Vagina (tissue), 2 donors: ENCODE data around the gene TANGO2.

Experiments used
- POLR2A ChIP-seq, 2 donors: fragments of 450-650 bp; IDR thresholded peaks; one replicate each; pipeline ENCODE4 v1.6.1; 2017; ENCODE audit warnings: antibody characterized with exemption in 2 of 2, mild to moderate bottlenecking in 2 of 2, moderate library complexity in 2 of 2
- TF ChIP-seq, protein P1 (sequence below), 3 experiments: fragments of 450-650 bp in 2 of 3; fragments of 200-600 bp in 1 of 3; sonication (generic) in 1 of 3; IDR thresholded peaks; one replicate each; pipeline ENCODE4 v1.5.1; 2017 to 2019; ENCODE audit warnings: antibody characterized with exemption in 3 of 3, mild to moderate bottlenecking in 2 of 3, moderate library complexity in 2 of 3

DNA sequence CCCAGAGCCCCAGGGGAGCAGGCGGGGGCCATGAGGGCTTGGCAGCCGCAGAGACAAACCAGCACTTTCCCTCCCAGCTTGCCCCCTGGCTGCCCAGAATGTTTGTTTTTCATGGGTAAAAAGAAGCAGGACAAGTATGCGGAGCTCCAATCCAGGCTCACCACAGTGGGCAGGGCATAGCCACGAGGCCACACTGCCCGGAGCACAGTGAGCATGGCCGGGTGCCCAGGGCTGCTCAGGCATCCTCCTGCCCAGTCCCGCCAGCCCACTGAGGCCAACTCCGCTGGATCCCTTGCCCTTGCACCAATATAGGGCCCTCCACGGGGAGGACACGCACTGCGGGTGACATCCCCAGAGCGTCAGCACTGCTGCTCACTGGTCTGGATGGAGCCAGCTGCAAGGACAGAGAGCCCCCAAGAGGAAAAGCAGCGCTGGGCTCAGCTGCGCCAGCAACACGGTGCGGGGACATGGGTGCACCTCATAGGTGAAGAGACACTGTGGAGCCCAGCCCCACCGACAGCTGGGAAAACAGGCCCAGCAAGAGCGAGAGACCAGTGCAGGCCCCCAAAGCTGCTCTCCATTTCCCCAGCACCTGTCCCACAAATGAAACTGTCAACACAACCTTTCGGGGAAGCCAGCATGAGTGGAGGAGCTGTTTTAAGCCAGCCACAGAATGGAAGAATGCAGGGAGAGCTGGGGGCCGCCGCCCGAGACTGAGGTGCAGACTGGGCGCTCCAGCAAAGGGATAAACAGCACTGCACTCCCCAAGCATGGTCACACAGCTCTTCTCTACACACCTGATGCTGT lies 29.1 kb upstream of the TANGO2 start:
- no peak for TF ChIP-seq POLR2A (IDR thresholded peaks at IDR 0.05)
- TF ChIP-seq, protein P1, sequence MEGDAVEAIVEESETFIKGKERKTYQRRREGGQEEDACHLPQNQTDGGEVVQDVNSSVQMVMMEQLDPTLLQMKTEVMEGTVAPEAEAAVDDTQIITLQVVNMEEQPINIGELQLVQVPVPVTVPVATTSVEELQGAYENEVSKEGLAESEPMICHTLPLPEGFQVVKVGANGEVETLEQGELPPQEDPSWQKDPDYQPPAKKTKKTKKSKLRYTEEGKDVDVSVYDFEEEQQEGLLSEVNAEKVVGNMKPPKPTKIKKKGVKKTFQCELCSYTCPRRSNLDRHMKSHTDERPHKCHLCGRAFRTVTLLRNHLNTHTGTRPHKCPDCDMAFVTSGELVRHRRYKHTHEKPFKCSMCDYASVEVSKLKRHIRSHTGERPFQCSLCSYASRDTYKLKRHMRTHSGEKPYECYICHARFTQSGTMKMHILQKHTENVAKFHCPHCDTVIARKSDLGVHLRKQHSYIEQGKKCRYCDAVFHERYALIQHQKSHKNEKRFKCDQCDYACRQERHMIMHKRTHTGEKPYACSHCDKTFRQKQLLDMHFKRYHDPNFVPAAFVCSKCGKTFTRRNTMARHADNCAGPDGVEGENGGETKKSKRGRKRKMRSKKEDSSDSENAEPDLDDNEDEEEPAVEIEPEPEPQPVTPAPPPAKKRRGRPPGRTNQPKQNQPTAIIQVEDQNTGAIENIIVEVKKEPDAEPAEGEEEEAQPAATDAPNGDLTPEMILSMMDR (IDR thresholded peaks at IDR 0.05): no peak
